ENCODE results near the gene HESX1. TPM values are rescaled to one million over a fixed set of nuclear protein-coding genes. Genes with fewer than 3 reads are reported as not detected.

HESX1 gene
- polyA plus RNA-seq, 3 donors: 3.6 to 4.7 (median 4.4) TPM

DNA sequence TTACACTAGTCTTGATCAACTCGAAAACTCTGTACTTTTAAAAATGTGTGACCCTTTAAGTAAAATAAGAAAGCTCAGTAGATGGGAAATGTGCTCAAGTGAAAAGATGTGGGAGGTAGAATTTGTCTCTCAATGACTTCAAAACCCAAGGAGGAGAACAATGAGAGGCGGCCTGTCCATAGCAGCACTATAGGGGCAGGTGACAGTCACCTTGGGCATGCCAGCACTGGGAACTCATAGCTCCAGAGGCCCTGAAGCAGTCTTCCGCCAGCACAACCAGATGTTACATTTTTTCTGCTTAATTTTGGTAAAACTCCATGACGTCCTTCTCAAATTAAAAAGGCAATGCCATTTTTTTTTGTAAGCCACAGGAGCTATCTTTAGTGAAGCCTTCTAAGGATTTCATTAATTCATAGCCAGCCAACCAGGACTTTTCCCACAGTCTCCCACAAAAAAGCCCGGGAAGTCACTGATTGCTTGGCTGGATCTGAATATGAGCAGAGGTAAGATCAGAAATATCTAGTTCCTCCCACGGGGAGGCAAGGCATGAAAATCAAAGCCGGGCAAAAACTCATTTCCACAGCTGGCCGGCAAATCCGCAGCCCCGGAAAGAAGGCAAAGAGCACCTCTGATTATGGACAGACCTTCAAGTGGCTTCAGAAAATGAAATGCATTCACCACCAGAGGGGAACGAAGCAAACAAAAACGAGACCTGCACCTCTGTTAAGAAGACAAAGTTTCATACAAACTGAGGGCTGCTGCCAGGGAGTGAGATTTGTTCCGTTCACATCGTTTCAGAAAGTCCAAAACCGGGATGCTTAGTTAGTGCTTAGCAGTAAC lies 45.1 kb downstream of the HESX1 start:
- no peak for DNase-seq (ENCODE audit: extremely low read depth in 1 of 11, low read depth in 9 of 11, low spot score in 4 of 11)

DNA sequence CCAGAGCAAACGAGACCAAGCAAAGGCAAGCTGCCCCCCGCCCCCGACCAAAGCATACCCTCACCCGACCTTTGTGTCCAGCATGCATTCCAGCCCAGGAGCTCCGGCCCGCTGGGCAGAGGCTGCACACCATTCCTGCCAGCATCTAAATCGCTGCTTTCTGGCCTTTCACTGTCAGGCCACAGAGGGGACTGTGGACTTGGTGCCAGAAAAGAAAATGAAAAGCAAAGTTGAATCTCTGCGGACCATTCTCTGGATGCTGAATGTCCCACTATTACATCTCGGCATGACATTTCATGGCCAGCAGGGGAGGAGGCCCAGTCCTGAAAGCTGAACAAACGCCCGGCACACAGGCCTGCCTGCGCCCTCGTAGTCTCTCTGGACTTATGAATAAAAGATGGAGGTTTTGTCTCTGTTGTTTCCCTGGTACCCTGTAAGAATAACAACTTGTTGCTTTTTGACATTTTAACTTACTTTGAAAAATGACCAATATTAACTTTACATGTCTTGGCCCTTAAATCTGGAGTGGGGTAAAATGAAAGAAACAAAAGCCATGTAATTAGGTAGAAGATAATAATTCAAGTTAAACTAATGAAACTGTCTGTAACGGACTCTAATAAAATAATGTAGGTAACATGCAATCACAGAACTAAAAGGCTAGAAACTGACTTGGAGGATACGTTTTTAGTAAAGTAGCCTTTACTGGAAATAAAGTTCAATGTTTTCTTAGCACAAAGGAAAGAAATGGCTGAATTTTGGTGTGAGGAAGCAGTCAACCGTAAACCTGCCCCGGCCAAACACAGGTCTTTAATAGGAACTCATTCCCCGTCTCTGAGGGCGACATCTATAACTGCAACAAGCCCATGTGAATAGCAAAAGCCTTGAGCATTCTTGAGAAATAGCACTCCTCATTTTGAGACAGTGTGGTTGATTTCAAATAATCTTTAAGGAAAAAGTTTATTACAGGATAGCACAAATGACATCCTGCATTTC lies 47.3 kb downstream of the HESX1 start:
- DNase-seq (ENCODE audit: extremely low read depth in 1 of 11, low read depth in 9 of 11, low spot score in 4 of 11): no peak

DNA sequence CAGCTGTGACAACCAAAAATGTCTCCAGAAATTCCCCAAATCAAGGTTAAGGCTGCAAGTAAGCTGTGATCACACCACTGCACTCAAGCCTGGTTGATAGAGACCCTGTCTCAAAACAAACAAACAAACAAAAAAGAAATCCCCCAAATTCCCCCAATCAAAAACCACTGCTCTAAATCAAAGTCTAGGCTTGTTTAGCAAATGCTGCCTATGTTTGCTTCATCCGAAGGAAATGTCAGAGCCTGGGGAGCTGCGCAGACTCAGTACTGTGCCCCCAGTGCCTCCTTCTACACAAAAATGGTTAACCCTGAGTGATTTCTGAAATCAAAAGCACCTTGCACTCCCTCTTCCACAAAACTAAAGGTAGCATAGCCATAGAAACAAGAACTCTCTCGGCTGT lies 48.0 kb downstream of the HESX1 start:
- no peak for DNase-seq (ENCODE audit: extremely low read depth in 1 of 11, low read depth in 9 of 11, low spot score in 4 of 11)

DNA sequence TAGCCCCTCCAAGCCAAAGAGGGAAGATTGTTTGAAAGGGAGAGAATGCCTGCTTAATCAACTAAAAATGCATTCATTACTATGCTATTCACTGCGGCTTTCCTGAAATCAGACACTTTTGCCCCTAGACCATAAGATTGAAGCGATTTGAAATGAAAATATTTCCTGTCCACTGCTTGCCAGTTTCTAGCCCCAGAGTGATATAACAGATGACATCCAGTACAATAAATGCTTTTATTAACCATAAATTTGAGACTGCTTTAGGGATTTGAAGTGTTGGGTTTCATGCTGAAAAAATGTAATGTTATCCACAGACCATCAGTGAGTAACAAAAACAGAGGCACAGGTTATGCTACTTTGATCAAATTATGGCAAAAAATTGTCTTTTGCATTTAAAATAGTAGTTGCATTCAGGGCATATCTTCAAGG lies 48.7 kb downstream of the HESX1 start:
- no peak for DNase-seq (ENCODE audit: extremely low read depth in 1 of 11, low read depth in 9 of 11, low spot score in 4 of 11)

DNA sequence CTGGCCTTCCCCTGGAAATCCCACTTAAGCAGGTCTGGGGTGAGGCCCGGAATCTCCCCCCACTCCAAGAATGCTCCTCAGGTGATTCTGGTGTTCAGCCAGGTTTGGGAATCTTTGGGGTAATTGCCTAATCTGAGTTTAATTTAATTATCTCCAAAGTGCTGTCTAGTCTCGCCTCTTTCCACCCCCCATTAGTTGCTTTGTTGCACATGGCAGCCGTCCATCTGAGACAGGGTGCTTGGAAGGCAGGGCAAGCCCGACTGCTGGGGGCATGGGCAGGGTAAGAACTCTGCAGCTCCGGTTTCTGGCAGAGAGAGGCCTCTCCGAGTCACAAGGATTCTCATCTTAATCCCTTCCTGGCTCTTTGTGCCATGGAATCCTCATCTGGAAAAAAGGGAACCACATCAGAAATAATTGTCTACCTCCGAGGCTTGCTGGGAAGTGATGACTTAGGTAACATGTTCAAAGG lies 49.6 kb downstream of the HESX1 start:
- no peak for DNase-seq (ENCODE audit: extremely low read depth in 1 of 11, low read depth in 9 of 11, low spot score in 4 of 11)

Other genes with a start within 250 kb of the HESX1 start
- under 1 TPM; 0.04 to 0.12 (median 0.12) TPM for gene SPATA12, start 139.3 kb downstream of the HESX1 start, polyA plus RNA-seq (ENCODE audit: insufficient read length in 3 of 3)
- 10 to 100 TPM; 49.5 to 60.5 (median 58.4) TPM for gene IL17RD, start 34.6 kb downstream of the HESX1 start, polyA plus RNA-seq (ENCODE audit: insufficient read length in 3 of 3)
- gene APPL1, start 27.8 kb upstream of the HESX1 start, polyA plus RNA-seq (ENCODE audit: insufficient read length in 3 of 3): 10 to 100 TPM; 44.1 to 51.0 (median 44.6) TPM
- gene ASB14, start 92.7 kb upstream of the HESX1 start, polyA plus RNA-seq (ENCODE audit: insufficient read length in 3 of 3): 1 to 10 TPM in 1 of 3 donors, under 1 TPM in 2; 0.60 to 1.3 (median 0.68) TPM

Measured in renal cortex interstitium (tissue), 11 donors.